GM21381 (cell line): ENCODE data around the gene TXNL4B.
A peak's percentile ranks its signal among the peaks of the same experiment; 100 is the strongest.

Experiments used
- ATAC-seq: cut with Tn5 transposase; IDR thresholded peaks from one replicate; pipeline ENCODE4 v1.9.1; 2021; ENCODE audit warnings: mild to moderate bottlenecking, moderate library complexity; ENCODE audit not compliant: unreplicated experiment

The TXNL4B gene

GRCh38 chr16:72112906-72113615, 19.6 kb upstream of the TXNL4B start:
- ATAC-seq, result no peak

- ATAC-seq, result no peak
Measured at GRCh38 chr16:72112452-72112792, 19.0 kb upstream of the TXNL4B start.

- no peak for ATAC-seq
Measured at GRCh38 chr16:72111657-72112451, 18.4 kb upstream of the TXNL4B start.

GRCh38 chr16:72110662-72111615, 17.5 kb upstream of the TXNL4B start:
- ATAC-seq, result no peak

GRCh38 chr16:72109966-72110530, 16.6 kb upstream of the TXNL4B start:
- no peak for ATAC-seq

GRCh38 chr16:72109300-72109699, 15.9 kb upstream of the TXNL4B start:
- no peak for ATAC-seq

- ATAC-seq, result no peak
Measured at GRCh38 chr16:72108353-72109102, 15.1 kb upstream of the TXNL4B start.

- ATAC-seq, result no peak
Measured at GRCh38 chr16:72107371-72107770, 14.0 kb upstream of the TXNL4B start.

GRCh38 chr16:72105978-72106377, 12.6 kb upstream of the TXNL4B start:
- no peak for ATAC-seq

- no peak for ATAC-seq
Measured at GRCh38 chr16:72104905-72105304, 11.5 kb upstream of the TXNL4B start.

- no peak for ATAC-seq
Measured at GRCh38 chr16:72101195-72101594, 7.8 kb upstream of the TXNL4B start.

GRCh38 chr16:72099377-72099818, 6.0 kb upstream of the TXNL4B start:
- peak; percentile 81 for ATAC-seq

- no peak for ATAC-seq
Measured at GRCh38 chr16:72098936-72099335, 5.5 kb upstream of the TXNL4B start.

- no peak for ATAC-seq
Measured at GRCh38 chr16:72094266-72094610, 818 bp upstream of the TXNL4B start.

- ATAC-seq, result no peak
Measured at GRCh38 chr16:72092832-72093447, 480 bp downstream of the TXNL4B start.

- no peak for ATAC-seq
Measured at GRCh38 chr16:72091217-72091616, 2.2 kb downstream of the TXNL4B start.

GRCh38 chr16:72085002-72085401, 8.4 kb downstream of the TXNL4B start:
- ATAC-seq, result no peak

- ATAC-seq, result no peak
Measured at GRCh38 chr16:72084445-72084844, 9.0 kb downstream of the TXNL4B start.

- no peak for ATAC-seq
Measured at GRCh38 chr16:72083778-72084404, 9.5 kb downstream of the TXNL4B start.
